GM23338 (cell line): Measurements from ENCODE around the gene ELMO3. TPM values are rescaled to one million over a fixed set of nuclear protein-coding genes. Genes with fewer than 3 reads are reported as not detected.

ENCODE experiments used
- ATAC-seq: fragments of 200-7000 bp; cut with Tn5 transposase; 3 replicates; pipeline ENCODE4 v1.9.1; 2020
- DNase-seq: peaks from one replicate; pipeline ENCODE4 v3.0.0-alpha.2; 2015; ENCODE audit warnings: low spot score
- H2AFZ ChIP-seq: fragments of 200-600 bp; sonication (generic); 2 replicates; pipeline ENCODE4 v1.8.0; 2016; ENCODE audit warnings: antibody characterized with exemption, mild to moderate bottlenecking, moderate library complexity
- H3F3A ChIP-seq: fragments of 200-600 bp; sonication (generic); replicated peaks from 2 replicates; pipeline ENCODE4 v1.8.0; 2017; ENCODE audit warnings: antibody characterized with exemption, mixed run types, low read depth
- H3K27ac ChIP-seq: fragments of 200-600 bp; sonication (generic); 2 replicates; pipeline ENCODE4 v1.6.1; 2016; ENCODE audit warnings: low read depth
- H3K27me3 ChIP-seq: fragments of 200-600 bp; sonication (generic); 2 replicates; pipeline ENCODE4 v1.8.0; 2016; ENCODE audit warnings: mild to moderate bottlenecking, mixed run types, moderate library complexity; ENCODE audit not compliant: insufficient read depth
- H3K36me3 ChIP-seq: fragments of 200-600 bp; sonication (generic); 2 replicates; pipeline ENCODE4 v1.8.0; 2016; ENCODE audit warnings: mild to moderate bottlenecking; ENCODE audit not compliant: insufficient read depth
- H3K4me1 ChIP-seq: fragments of 200-600 bp; sonication (generic); 2 replicates; pipeline ENCODE4 v1.8.0; 2016; ENCODE audit warnings: mild to moderate bottlenecking, moderate library complexity; ENCODE audit not compliant: insufficient read depth
- H3K4me2 ChIP-seq: fragments of 200-600 bp; sonication (generic); 2 replicates; pipeline ENCODE4 v1.7.1; 2017; ENCODE audit warnings: mixed run types
- H3K4me3 ChIP-seq: fragments of 200-600 bp; sonication (generic); 2 replicates; pipeline ENCODE4 v1.6.1; 2016; ENCODE audit warnings: mixed run types
- H3K79me2 ChIP-seq: fragments of 200-600 bp; sonication (generic); replicated peaks from 2 replicates; pipeline ENCODE4 v1.8.0; 2017; ENCODE audit warnings: mild to moderate bottlenecking; ENCODE audit not compliant: insufficient read depth
- H3K9me2 ChIP-seq: fragments of 200-600 bp; sonication (generic); 2 replicates; pipeline ENCODE4 v1.8.0; 2017; ENCODE audit not compliant: insufficient read depth
- H4K20me1 ChIP-seq: fragments of 200-600 bp; sonication (generic); replicated peaks from 2 replicates; pipeline ENCODE4 v1.8.0; 2017; ENCODE audit warnings: mild to moderate bottlenecking; ENCODE audit not compliant: insufficient read depth
- H3K27ac Mint-ChIP-seq: 2 replicates; pipeline ENCODE4 v1.8.0; 2020; ENCODE audit warnings: inconsistent platforms, mild to moderate bottlenecking, moderate library complexity, mixed read lengths
- H3K27me3 Mint-ChIP-seq: 3 replicates; pipeline ENCODE4 v1.8.0; 2022; ENCODE audit warnings: low read depth, mild to moderate bottlenecking, moderate library complexity, mixed read lengths, inconsistent platforms; ENCODE audit not compliant: insufficient read depth, poor library complexity
- H3K36me3 Mint-ChIP-seq: 3 replicates; pipeline ENCODE4 v1.8.0; 2021; ENCODE audit warnings: low read depth, mild to moderate bottlenecking, inconsistent platforms, moderate library complexity, mixed read lengths
- H3K4me1 Mint-ChIP-seq: 3 replicates; pipeline ENCODE4 v1.8.0; 2020; ENCODE audit warnings: mild to moderate bottlenecking, inconsistent platforms, mixed read lengths
- H3K4me3 Mint-ChIP-seq: 3 replicates; pipeline ENCODE4 v1.8.0; 2021; ENCODE audit warnings: moderate library complexity, mild to moderate bottlenecking, inconsistent platforms, mixed read lengths
- H3K9me3 Mint-ChIP-seq: 3 replicates; pipeline ENCODE4 v1.8.0; 2020; ENCODE audit warnings: moderate library complexity, mild to moderate bottlenecking, inconsistent platforms, mixed read lengths
- CREB1 ChIP-seq: fragments of 250-450 bp; sonication (Bioruptor Pico); IDR thresholded peaks from 2 replicates; pipeline ENCODE4 v1.5.0; 2020; ENCODE audit warnings: low read depth, mild to moderate bottlenecking, moderate library complexity
- EZH2 ChIP-seq: fragments of 200-600 bp; sonication (generic); IDR thresholded peaks from one replicate; pipeline ENCODE4 v1.8.0; 2017; ENCODE audit warnings: antibody characterized with exemption, mild to moderate bottlenecking, low read depth; ENCODE audit not compliant: unreplicated experiment
- EZH2phosphoT487 ChIP-seq: fragments of 200-600 bp; sonication (generic); IDR thresholded peaks from one replicate; pipeline ENCODE4 v1.8.1; 2018; ENCODE audit warnings: antibody characterized with exemption; ENCODE audit not compliant: unreplicated experiment
- JUNB ChIP-seq: IDR thresholded peaks from one replicate; pipeline ENCODE4 v1.6.1; 2016; ENCODE audit warnings: antibody characterized with exemption; ENCODE audit not compliant: unreplicated experiment
- POLR2AphosphoS5 ChIP-seq: IDR thresholded peaks from 2 replicates; pipeline ENCODE4 v1.6.1; 2016; ENCODE audit warnings: antibody characterized with exemption, low read depth
- STAT1 ChIP-seq: IDR thresholded peaks from one replicate; pipeline ENCODE4 v1.6.1; 2016; ENCODE audit warnings: antibody characterized with exemption; ENCODE audit not compliant: unreplicated experiment
- ZNF114 ChIP-seq: fragments of 250-450 bp; sonication (Bioruptor Pico); IDR thresholded peaks from 2 replicates; pipeline ENCODE4 v1.5.0; 2020; ENCODE audit warnings: mild to moderate bottlenecking, moderate library complexity
- ZNF331 ChIP-seq: fragments of 250-450 bp; sonication (Bioruptor Pico); IDR thresholded peaks from 2 replicates; pipeline ENCODE4 v1.5.0; 2020; ENCODE audit warnings: low read depth, mild to moderate bottlenecking, moderate library complexity
- polyA plus RNA-seq: library from polyadenylated mRNA; unstranded; fragments of >200 nt; fragmentation: Nextera tagmentation; extraction: Ambion mirVana; gene quantifications from 2 replicates; pipeline ENCODE4 v1.2.1, GENCODE V29; 2016
- total RNA-seq: library from RNA; depleted of rRNA; stranded (reverse); fragments of >200 nt; shearing (Covaris generic); gene quantifications from 2 replicates; pipeline ENCODE4 v1.2.3, GENCODE V29; 2014
- TF ChIP-seq, protein P1 (sequence below): IDR thresholded peaks from 2 replicates; pipeline ENCODE4 v1.6.1; 2016; ENCODE audit warnings: antibody characterized with exemption
- TF ChIP-seq, protein P2 (sequence below): fragments of 250-450 bp; sonication (Bioruptor Pico); IDR thresholded peaks from 2 replicates; pipeline ENCODE4 v1.5.0; 2020; ENCODE audit warnings: mild to moderate bottlenecking, moderate library complexity

ELMO3 gene
- total and polyA plus RNA-seq, 2 experiments from 2014 or later = 4.7 to 16.2 TPM

DNA sequence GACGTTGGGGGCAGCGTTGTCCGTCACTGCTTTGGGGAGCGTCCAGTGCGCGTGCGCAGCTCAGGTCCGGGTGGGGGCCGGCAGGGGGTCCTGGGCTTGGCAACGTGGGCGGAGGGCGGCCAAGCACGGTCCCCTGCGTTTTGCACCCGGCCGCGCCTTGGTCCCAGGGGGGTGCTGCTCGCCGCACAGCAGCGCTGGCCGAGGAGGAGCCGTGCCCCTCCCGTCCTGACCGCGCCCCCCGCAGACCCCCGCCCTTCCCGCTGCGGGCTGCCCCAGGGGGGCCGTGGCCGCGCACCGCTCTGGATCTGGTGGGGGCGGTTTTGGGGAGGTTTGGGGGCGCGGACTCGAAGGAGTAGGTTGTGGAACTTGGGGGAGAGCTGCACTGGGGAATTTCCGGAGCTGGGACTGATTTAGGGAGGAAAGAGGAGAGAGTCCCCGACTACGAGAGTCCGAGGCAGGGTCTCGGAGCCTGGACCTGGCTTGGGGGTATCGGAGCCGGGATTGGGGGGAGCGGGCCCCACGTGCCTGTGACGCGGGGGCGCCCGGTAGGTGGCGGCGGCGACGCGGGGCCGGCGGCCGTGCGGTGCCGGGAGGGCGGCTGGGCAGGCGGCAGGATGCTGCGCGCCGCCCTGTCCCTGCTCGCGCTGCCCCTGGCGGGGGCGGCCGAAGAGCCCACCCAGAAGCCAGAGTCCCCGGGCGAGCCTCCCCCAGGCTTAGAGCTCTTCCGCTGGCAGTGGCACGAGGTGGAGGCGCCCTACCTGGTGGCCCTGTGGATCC, 49.7 kb downstream of the ELMO3 start, which contains the start of gene SLC9A5:
TSS of gene SLC9A5 (plus strand) at position 579 of the 777 bp plus-strand sequence. CDS start at position 615, 36 bp downstream.
- ATAC-seq (peak; percentile 1), DNase-seq (peak; percentile 65)
- Histone ChIP-seq H2AFZ (peak within 1 kb of the TSS; percentile 97; the same call in 1 of the 2 replicates), H3K9me2 (no peaks in the 10 kb centered on the region), H3K4me1 (peaks cover 23% of the 10 kb centered on the region), H3K27ac (no peak within 1 kb of the TSS), H3K36me3 (no peaks in the 10 kb centered on the region; the same call in 1 of the 2 replicates), H3F3A (peaks cover 18% of the 10 kb centered on the region), H4K20me1 (no peaks in the 10 kb centered on the region; the same call in none of the 2 replicates), H3K4me2 (peak within 1 kb of the TSS; percentile 94), H3K4me3 (peak within 1 kb of the TSS; percentile 89), H3K27me3 (peaks cover 34% of the 10 kb centered on the region), H3K79me2 (peaks cover 21% of the 10 kb centered on the region)
- H3K27ac Mint-ChIP-seq = peak within 1 kb of the TSS; percentile 97; the same call in 1 of the 2 replicates
- peaks cover 39% of the 10 kb centered on the region for H3K4me1 Mint-ChIP-seq
- no peaks in the 10 kb centered on the region for H3K9me3 Mint-ChIP-seq
- peak within 1 kb of the TSS; percentile 90 for H3K4me3 Mint-ChIP-seq
- peaks cover 5% of the 10 kb centered on the region; the same call in 2 of the 3 replicates for H3K36me3 Mint-ChIP-seq
- H3K27me3 Mint-ChIP-seq = peaks cover 28% of the 10 kb centered on the region
- no peak for TF ChIP-seq EZH2phosphoT487
- peak; percentile 74 for TF ChIP-seq CREB1
- TF ChIP-seq POLR2AphosphoS5 = peak; percentile 31; the same call in 1 of the 2 replicates
- no peak for TF ChIP-seq EZH2

DNA sequence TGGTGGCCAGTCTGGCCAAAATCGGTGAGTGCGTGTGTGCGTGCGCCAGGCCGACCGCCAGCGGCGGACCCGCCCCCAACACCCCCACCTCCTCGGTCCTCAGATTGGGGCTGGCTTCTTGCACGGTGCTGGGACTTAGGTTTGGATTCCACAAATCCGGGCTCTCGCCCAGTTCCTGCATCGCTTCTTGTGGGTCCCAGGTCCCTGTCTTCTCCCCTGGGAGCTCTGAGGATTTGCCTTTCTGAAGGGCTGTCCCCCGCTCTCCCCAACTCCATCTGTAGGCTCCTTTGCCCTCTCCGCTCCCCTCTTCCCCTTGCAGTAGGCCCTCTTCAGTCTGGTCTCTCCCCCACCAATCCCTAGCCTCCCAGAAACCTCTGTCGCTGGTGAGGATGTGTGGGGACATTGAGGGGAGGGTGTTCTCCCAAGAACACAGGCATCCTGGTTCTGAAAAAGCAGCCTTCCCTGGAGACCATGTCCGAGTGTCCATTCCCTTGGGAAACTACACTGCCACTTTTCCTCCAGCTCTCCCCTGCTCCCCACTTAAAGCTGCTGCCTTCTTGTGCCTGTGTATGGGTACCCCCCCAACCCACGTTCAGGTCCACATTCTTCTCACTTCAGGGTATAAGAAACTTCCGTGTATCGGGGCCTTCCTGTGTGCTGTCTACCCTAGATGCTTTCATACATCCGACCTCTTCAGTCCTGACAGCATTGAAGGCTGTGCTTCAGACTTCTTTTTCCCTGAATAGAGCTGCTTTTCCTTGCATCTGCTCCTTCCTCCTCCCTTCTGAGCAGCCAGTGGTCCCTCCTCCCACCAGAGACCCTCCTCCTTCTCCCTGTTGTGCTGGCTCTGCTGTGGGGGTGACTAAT, 50.5 kb downstream of the ELMO3 start:
- Histone ChIP-seq H2AFZ (peak overlapping the region; percentile 84; the same call in 1 of the 2 replicates), H3K36me3 (no peaks in the 10 kb centered on the region; the same call in 1 of the 2 replicates)
- no peak for TF ChIP-seq ZNF114 (CRISPR knock-in tag)
- TF ChIP-seq, protein P1, sequence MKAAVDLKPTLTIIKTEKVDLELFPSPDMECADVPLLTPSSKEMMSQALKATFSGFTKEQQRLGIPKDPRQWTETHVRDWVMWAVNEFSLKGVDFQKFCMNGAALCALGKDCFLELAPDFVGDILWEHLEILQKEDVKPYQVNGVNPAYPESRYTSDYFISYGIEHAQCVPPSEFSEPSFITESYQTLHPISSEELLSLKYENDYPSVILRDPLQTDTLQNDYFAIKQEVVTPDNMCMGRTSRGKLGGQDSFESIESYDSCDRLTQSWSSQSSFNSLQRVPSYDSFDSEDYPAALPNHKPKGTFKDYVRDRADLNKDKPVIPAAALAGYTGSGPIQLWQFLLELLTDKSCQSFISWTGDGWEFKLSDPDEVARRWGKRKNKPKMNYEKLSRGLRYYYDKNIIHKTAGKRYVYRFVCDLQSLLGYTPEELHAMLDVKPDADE = no peak
- no peak for TF ChIP-seq POLR2AphosphoS5
- no peak for TF ChIP-seq ZNF331 (CRISPR knock-in tag)
- TF ChIP-seq, protein P2, sequence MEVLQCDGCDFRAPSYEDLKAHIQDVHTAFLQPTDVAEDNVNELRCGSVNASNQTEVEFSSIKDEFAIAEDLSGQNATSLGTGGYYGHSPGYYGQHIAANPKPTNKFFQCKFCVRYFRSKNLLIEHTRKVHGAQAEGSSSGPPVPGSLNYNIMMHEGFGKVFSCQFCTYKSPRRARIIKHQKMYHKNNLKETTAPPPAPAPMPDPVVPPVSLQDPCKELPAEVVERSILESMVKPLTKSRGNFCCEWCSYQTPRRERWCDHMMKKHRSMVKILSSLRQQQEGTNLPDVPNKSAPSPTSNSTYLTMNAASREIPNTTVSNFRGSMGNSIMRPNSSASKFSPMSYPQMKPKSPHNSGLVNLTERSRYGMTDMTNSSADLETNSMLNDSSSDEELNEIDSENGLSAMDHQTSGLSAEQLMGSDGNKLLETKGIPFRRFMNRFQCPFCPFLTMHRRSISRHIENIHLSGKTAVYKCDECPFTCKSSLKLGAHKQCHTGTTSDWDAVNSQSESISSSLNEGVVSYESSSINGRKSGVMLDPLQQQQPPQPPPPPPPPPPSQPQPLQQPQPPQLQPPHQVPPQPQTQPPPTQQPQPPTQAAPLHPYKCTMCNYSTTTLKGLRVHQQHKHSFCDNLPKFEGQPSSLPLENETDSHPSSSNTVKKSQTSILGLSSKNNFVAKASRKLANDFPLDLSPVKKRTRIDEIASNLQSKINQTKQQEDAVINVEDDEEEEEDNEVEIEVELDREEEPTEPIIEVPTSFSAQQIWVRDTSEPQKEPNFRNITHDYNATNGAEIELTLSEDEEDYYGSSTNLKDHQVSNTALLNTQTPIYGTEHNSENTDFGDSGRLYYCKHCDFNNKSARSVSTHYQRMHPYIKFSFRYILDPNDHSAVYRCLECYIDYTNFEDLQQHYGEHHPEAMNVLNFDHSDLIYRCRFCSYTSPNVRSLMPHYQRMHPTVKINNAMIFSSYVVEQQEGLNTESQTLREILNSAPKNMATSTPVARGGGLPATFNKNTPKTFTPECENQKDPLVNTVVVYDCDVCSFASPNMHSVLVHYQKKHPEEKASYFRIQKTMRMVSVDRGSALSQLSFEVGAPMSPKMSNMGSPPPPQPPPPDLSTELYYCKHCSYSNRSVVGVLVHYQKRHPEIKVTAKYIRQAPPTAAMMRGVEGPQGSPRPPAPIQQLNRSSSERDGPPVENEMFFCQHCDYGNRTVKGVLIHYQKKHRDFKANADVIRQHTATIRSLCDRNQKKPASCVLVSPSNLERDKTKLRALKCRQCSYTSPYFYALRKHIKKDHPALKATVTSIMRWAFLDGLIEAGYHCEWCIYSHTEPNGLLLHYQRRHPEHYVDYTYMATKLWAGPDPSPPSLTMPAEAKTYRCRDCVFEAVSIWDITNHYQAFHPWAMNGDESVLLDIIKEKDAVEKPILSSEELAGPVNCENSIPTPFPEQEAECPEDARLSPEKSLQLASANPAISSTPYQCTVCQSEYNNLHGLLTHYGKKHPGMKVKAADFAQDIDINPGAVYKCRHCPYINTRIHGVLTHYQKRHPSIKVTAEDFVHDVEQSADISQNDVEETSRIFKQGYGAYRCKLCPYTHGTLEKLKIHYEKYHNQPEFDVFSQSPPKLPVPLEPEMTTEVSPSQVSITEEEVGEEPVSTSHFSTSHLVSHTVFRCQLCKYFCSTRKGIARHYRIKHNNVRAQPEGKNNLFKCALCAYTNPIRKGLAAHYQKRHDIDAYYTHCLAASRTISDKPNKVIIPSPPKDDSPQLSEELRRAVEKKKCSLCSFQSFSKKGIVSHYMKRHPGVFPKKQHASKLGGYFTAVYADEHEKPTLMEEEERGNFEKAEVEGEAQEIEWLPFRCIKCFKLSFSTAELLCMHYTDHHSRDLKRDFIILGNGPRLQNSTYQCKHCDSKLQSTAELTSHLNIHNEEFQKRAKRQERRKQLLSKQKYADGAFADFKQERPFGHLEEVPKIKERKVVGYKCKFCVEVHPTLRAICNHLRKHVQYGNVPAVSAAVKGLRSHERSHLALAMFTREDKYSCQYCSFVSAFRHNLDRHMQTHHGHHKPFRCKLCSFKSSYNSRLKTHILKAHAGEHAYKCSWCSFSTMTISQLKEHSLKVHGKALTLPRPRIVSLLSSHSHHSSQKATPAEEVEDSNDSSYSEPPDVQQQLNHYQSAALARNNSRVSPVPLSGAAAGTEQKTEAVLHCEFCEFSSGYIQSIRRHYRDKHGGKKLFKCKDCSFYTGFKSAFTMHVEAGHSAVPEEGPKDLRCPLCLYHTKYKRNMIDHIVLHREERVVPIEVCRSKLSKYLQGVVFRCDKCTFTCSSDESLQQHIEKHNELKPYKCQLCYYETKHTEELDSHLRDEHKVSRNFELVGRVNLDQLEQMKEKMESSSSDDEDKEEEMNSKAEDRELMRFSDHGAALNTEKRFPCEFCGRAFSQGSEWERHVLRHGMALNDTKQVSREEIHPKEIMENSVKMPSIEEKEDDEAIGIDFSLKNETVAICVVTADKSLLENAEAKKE (CRISPR knock-in tag) = no peak
- no peak for TF ChIP-seq JUNB
- no peak for TF ChIP-seq STAT1
- TF ChIP-seq EZH2 = no peak

More for the DNA sequence above, 50.5 kb downstream of the ELMO3 start:
- Mint-ChIP-seq H3K27me3 (peaks cover 27% of the 10 kb centered on the region), H3K36me3 (peaks cover 5% of the 10 kb centered on the region; the same call in 2 of the 3 replicates), H3K9me3 (no peaks in the 10 kb centered on the region), H3K4me3 (peak overlapping the region; percentile 81), H3K4me1 (peaks cover 34% of the 10 kb centered on the region), H3K27ac (no peak overlapping the region)
- no peak; the same call in 2 of the 3 replicates for ATAC-seq
- Histone ChIP-seq H4K20me1 (no peaks in the 10 kb centered on the region; the same call in none of the 2 replicates), H3K4me3 (peak overlapping the region; percentile 89), H3K27me3 (peaks cover 34% of the 10 kb centered on the region), H3K4me1 (peaks cover 23% of the 10 kb centered on the region), H3K79me2 (peaks cover 12% of the 10 kb centered on the region), H3F3A (peaks cover 18% of the 10 kb centered on the region), H3K27ac (no peak overlapping the region), H3K9me2 (no peaks in the 10 kb centered on the region), H3K4me2 (peak overlapping the region; percentile 94)
- DNase-seq = peak; percentile 59
